Esophagus squamous epithelium (tissue), 5 donors: ENCODE data around the gene DALRD3. TPM values are rescaled to one million over a fixed set of nuclear protein-coding genes. Genes with fewer than 3 reads are reported as not detected.

Experiments used
- DNase-seq: peaks from one replicate; lab custom pipeline; 2025; lab: John Stamatoyannopoulos, UW
- H3K27ac ChIP-seq, 4 donors: fragments of 200-600 bp; sonication (generic); one replicate each; pipeline ENCODE4 v1.5.1; 2016 to 2019; ENCODE audit warnings: mild to moderate bottlenecking in 1 of 4
- H3K27me3 ChIP-seq, 4 donors: fragments of 200-600 bp; sonication (generic); 1 replicate in 3 of 4; 2 replicates in 1 of 4; pipeline versions ENCODE4 v1.5.1 to v1.6.0; 2017 to 2021; ENCODE audit warnings: antibody characterized with exemption in 1 of 4
- H3K36me3 ChIP-seq, 3 donors: fragments of 200-600 bp; sonication (generic); one replicate each; pipeline ENCODE4 v1.5.1; 2016 to 2019
- H3K4me1 ChIP-seq, 3 donors: fragments of 200-600 bp; sonication (generic); one replicate each; pipeline ENCODE4 v1.5.1; 2017 to 2019
- H3K4me3 ChIP-seq, 4 donors: fragments of 200-600 bp; sonication (generic); 1 replicate in 3 of 4; 2 replicates in 1 of 4; pipeline ENCODE4 v1.5.1; 2016 to 2019; ENCODE audit warnings: mild to moderate bottlenecking in 2 of 4, moderate library complexity in 1 of 4
- H3K9me3 ChIP-seq, 3 donors: fragments of 200-600 bp; sonication (generic); one replicate each; pipeline ENCODE4 v1.5.1; 2016 to 2019
- POLR2A ChIP-seq, 4 donors: fragments of 450-650 bp; IDR thresholded peaks; one replicate each; pipeline ENCODE4 v1.6.1; 2017; ENCODE audit warnings: antibody characterized with exemption in 4 of 4, mild to moderate bottlenecking in 4 of 4, moderate library complexity in 3 of 4
- WGBS, 2 donors: methylation state at CpG; one replicate each; pipeline ENCODE4 v1.1.5; 2018; 5-methylcytosine and 5-hydroxymethylcytosine counted together
- intact Hi-C: fragments of 100-400 bp; cut with DNase I; formaldehyde crosslinking; loops from one replicate; pipeline ENCODE4 v1.15.0; 2022
- total RNA-seq, 4 donors: library from RNA; depleted of rRNA; stranded (reverse); fragments of >200 nt; gene quantifications; one replicate each; pipeline ENCODE4 v1.1.0, GENCODE V29; 2016
- TF ChIP-seq, protein P1 (sequence below), 6 experiments: fragments of 450-650 bp in 4 of 6; fragments of 200-600 bp in 2 of 6; sonication (generic) in 2 of 6; IDR thresholded peaks; one replicate each; pipeline ENCODE4 v1.5.1; 2016 to 2019; ENCODE audit warnings: antibody characterized with exemption in 6 of 6, mild to moderate bottlenecking in 4 of 6, moderate library complexity in 4 of 6
- donor health status: DM: yes; HTN: yes; CAD: no.

DALRD3 gene
- total RNA-seq, 4 donors from 2014 or later: 34.4 to 42.4 (median 37.1) TPM

DNA sequence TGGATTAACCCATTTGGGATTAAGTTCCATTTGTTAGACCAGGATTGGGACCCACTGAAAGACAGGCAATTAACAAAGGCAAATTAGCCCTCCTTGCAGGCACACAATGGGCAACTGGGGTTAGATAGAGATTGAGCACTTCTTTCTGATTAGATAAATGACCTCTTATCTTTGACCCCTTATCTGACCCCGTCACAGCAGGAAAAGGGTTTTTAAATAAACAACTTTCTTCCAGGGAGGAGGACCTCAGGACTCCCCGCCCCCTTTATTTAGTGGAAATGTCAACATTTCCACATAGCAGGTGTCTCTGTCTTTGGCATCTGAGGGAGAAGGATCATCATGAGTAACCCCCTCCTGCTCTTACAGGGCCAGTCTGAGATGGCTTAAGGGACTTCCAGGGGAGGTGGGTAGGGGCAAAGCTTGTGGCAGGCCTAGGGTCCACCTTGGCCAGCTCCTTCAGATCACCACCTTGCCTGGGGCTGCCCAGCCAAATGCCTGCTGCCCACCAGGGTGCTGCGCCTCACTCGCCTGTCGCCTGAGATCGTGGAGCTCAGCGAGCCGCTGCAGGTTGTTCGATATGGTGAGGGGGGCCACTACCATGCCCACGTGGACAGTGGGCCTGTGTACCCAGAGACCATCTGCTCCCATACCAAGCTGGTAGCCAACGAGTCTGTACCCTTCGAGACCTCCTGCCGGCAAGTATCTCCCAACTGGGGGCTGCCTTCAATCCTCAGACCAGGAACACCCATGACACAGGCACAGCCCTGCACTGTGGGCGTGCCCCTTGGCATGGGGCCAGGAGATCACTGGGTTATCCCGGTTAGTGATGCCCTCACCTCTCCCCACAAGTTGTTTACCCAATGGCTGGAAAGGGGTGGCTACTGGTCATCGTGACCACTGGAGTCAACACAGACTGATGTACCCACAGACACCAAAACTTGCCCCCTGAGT lies 13.8 kb downstream of the DALRD3 start:
- TF ChIP-seq, protein P1, sequence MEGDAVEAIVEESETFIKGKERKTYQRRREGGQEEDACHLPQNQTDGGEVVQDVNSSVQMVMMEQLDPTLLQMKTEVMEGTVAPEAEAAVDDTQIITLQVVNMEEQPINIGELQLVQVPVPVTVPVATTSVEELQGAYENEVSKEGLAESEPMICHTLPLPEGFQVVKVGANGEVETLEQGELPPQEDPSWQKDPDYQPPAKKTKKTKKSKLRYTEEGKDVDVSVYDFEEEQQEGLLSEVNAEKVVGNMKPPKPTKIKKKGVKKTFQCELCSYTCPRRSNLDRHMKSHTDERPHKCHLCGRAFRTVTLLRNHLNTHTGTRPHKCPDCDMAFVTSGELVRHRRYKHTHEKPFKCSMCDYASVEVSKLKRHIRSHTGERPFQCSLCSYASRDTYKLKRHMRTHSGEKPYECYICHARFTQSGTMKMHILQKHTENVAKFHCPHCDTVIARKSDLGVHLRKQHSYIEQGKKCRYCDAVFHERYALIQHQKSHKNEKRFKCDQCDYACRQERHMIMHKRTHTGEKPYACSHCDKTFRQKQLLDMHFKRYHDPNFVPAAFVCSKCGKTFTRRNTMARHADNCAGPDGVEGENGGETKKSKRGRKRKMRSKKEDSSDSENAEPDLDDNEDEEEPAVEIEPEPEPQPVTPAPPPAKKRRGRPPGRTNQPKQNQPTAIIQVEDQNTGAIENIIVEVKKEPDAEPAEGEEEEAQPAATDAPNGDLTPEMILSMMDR (IDR thresholded peaks at IDR 0.05): no peak
- no peak for TF ChIP-seq POLR2A (IDR thresholded peaks at IDR 0.05)
- 84 to 91% methylated on average over 2 to 9 of the region's 16 CpGs for WGBS, 2 donors

DNA sequence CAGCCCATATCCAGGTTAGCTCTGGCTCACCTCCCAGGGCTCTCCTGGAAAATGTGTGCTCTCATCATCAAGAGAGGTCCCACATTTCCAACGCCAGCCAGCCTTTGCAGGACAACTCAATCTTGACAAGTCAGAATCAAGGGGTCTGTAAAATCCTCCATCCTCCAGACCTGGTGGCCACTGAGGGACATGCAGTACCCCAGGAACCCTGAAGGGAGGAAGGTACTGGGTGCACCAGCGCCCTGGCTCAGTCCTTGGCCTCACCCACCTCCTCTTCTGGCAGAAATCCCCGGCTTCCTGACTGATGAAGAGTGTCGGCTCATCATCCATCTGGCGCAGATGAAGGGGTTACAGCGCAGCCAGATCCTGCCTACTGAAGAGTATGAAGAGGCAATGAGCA lies 17.2 kb downstream of the DALRD3 start:
- DNase-seq: no peak
- WGBS, 2 donors: 66% methylated on average over 2 of the region's 6 CpGs; no CpG with 5 or more reads in 1 of the 2 donors
- Histone ChIP-seq H3K36me3 (peaks cover 0 to 25% (median 0%) of the 10 kb centered on the region in 3 donors), H3K27me3 (no peaks in the 10 kb centered on the region), H3K9me3 (no peaks in the 10 kb centered on the region), H3K27ac (no peak overlapping the region), H3K4me1 (peaks cover 0 to 5% (median under 1%) of the 10 kb centered on the region in 3 donors), H3K4me3 (no peak overlapping the region)
- intact Hi-C loops: no loop called here
- TF ChIP-seq, protein P1 (IDR thresholded peaks at IDR 0.05): no peak

More for the DNA sequence above, 13.8 kb downstream of the DALRD3 start:
- H3K27ac ChIP-seq: no peak overlapping the region
- H3K4me3 ChIP-seq: no peak overlapping the region
- peaks cover 0 to 10% (median 0%) of the 10 kb centered on the region in 3 donors for H3K36me3 ChIP-seq
- H3K4me1 ChIP-seq: peaks cover 7 to 31% (median 13%) of the 10 kb centered on the region in 3 donors
- no peaks in the 10 kb centered on the region for H3K9me3 ChIP-seq
- H3K27me3 ChIP-seq: no peaks in the 10 kb centered on the region
- intact Hi-C loops: no loop called here
- DNase-seq: no peak

DNA sequence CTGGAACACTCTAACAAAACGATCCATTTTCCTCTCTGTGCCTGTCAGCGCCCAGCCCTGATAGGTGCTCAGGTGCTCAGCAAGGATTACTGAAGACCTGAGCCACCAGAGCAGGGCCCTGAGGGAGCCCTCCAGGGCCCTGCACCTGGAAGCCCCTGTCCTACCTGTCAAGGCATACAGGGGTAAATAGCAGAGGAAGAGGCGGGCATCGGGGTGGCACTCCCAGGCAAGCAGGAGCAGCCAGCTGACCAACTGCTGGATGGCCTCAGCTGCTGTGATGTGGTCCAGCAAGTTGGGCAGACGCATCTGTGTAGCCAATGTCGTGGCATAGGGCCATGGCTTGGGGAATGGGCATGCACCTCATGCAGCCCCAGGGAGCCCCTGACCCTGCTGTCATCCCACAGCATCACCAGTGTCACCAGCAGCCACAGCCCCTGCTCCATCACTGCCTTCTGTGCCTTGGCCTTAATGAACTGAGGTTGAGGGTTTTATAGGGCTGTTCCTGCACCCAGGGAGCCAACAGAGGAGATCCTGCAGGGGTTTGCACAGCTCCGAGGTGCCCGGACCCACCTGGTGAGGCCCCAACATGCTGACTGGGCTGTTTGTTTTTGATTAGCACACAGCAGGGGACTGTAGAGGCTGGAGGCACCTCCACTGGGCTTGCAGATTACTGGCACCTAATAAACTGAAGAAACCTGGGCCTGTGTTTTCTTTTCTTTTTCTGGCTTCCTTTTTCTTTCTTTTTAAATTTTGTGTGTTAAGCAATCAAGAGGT lies 19.1 kb downstream of the DALRD3 start:
- Histone ChIP-seq H3K36me3 (peaks cover 0 to 36% (median 0%) of the 10 kb centered on the region in 3 donors), H3K4me1 (no peaks in the 10 kb centered on the region), H3K27me3 (no peaks in the 10 kb centered on the region), H3K27ac (no peak overlapping the region), H3K9me3 (no peaks in the 10 kb centered on the region), H3K4me3 (no peak overlapping the region)
- DNase-seq: no peak
- TF ChIP-seq POLR2A (IDR thresholded peaks at IDR 0.05): no peak
- intact Hi-C loops: no loop called here
- 67% methylated on average over 1 of the region's 8 CpGs; no CpG with 5 or more reads in 1 of the 2 donors for WGBS, 2 donors

DNA sequence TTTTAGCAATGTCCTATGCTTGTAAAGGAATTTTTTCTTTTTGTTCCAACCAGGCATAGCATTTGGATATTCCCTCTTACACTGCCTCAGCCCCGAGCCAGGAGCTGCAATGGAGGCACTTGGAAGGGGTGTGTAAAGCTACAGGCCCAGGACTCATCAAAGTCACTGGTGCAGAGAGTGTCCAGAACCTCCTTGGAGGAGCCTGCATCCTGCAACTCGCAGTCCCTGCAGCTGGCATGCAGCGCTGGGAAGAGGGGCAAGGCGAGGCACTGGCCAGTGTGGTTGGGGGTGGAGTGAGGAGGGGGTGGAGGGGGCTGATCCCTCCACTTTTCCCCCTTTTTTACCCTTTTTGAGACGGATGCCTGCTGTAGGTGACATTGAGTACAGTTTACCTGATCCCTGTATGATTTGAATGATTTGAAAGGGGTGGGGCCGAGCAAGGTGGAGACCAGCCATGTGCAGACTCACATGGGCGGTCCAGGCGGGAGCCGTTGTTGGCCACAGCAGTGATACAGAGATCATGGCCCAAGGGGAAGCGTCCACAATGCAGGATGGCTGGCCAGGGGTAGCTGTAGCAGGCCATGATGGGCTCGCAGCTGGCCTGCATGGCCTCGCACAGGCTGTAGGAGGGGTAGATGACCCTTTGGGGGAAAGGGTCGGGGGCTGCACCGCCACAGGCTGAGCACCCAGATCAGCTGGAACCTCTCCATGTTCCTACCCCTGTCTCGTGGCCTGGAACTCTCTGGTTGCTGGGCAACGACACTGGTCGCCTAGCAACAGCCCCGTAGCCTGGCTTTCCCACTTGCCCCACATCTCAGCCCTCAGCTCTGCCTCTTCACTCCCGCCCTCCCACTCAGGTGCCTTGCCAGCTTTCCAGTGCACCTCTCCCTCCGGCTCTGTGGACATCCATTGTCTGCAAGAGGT lies 20.4 kb downstream of the DALRD3 start:
- 80 to 83% methylated on average over 12 of the region's 20 CpGs for WGBS, 2 donors
- intact Hi-C loops: no loop called here
- no peak overlapping the region for H3K27ac ChIP-seq
- H3K36me3 ChIP-seq: peaks cover 0 to 36% (median 0%) of the 10 kb centered on the region in 3 donors
- no peak for DNase-seq
- no peaks in the 10 kb centered on the region for H3K27me3 ChIP-seq
- TF ChIP-seq POLR2A (IDR thresholded peaks at IDR 0.05): no peak
- TF ChIP-seq, protein P1 (IDR thresholded peaks at IDR 0.05): no peak
- H3K9me3 ChIP-seq: no peaks in the 10 kb centered on the region
- no peak overlapping the region for H3K4me3 ChIP-seq
- H3K4me1 ChIP-seq: peaks cover 0 to under 1% (median 0%) of the 10 kb centered on the region in 3 donors
